ENCODE data around the gene RSAD1. TPM values are rescaled to one million over a fixed set of nuclear protein-coding genes. Genes with fewer than 3 reads are reported as not detected.

Gene RSAD1
- total and polyA plus RNA-seq, 10 of the 15 experiments (the other 5 are each of a cell fraction or from before 2014, with no cell fraction given), result 2.5 to 28.1 (median 22.6) TPM

GRCh38 chr17:50511058-50511457 is 32.4 kb downstream of the RSAD1 start (continued):
- no peak for TF ChIP-seq FOXM1 (IDR thresholded peaks at IDR 0.05; ENCODE audit: low read depth, low read length)
- peak; percentile 69 for TF ChIP-seq CREM (IDR thresholded peaks at IDR 0.05; ENCODE audit: low read depth)
- TF ChIP-seq HDAC2 (IDR thresholded peaks at IDR 0.05), result no peak
- no peak for TF ChIP-seq SMAD5 (IDR thresholded peaks at IDR 0.05; ENCODE audit: low read depth)
- TF ChIP-seq ATF2 (IDR thresholded peaks at IDR 0.05; ENCODE audit: low read length), result peak; percentile 40; the same call in 1 of the 2 replicates
- TF ChIP-seq NFIC (IDR thresholded peaks at IDR 0.05; ENCODE audit: low read depth, low read length), result 0 out of 2 replicates have a peak, but pooled peaks have one; percentile 19
- TF ChIP-seq KAT2A (conservative IDR thresholded peaks at IDR 0.05; ENCODE audit: control insufficient read depth, low read depth, low read length), result no peak
- TF ChIP-seq CREB1 (IDR thresholded peaks at IDR 0.05; ENCODE audit: low read depth), result peak; percentile 51
- TF ChIP-seq IRF4 (IDR thresholded peaks at IDR 0.05; ENCODE audit: low read depth, low read length), result peak; percentile 80; the same call in 1 of the 2 replicates
- TF ChIP-seq ATF7 (IDR thresholded peaks at IDR 0.05; ENCODE audit: low read depth), result peak; percentile 76
- TF ChIP-seq RUNX3 (IDR thresholded peaks at IDR 0.05; ENCODE audit: low read length), result peak; percentile 39; the same call in 1 of the 2 replicates
- TF ChIP-seq IKZF1 (conservative IDR thresholded peaks at IDR 0.05), result peak; percentile 38; the same call in 1 of the 2 replicates
- peak; percentile 57 for TF ChIP-seq SP1 (IDR thresholded peaks at IDR 0.05; ENCODE audit: low read depth, low read length)
- TF ChIP-seq JUND (IDR thresholded peaks at IDR 0.05; ENCODE audit: low read depth, low read length), result peak; percentile 66; the same call in 1 of the 2 replicates
- 0 out of 2 replicates have a peak, but pooled peaks have one; percentile 28 for TF ChIP-seq EED (IDR thresholded peaks at IDR 0.05; ENCODE audit: low read depth)
- TF ChIP-seq ZZZ3 (IDR thresholded peaks at IDR 0.05; ENCODE audit: control insufficient read depth, insufficient read length, low read depth), result no peak
- TF ChIP-seq MEF2A (IDR thresholded peaks at IDR 0.05; ENCODE audit: insufficient read depth, low read depth, low read length), result 0 out of 2 replicates have a peak, but pooled peaks have one; percentile 17

Data from GM12878 (cell line).